T-cell (primary cell): Measurements from ENCODE around the gene BTRC. TPM values are rescaled to one million over a fixed set of nuclear protein-coding genes. Genes with fewer than 3 reads are reported as not detected.

Source experiments
- ATAC-seq, 4 experiments: fragments of 200-7000 bp in 3 of 4; fragments of 150-1000 bp in 1 of 4; cut with Tn5 transposase; replicated peaks in 1 of 4; 1 replicate in 3 of 4; 2 replicates in 1 of 4; pipeline ENCODE4 v1.10.0; 2021; ENCODE audit warnings: moderate library complexity in 3 of 4, mild to moderate bottlenecking in 2 of 4, moderate number of reproducible peaks in 1 of 4
- CTCF ChIA-PET, 2 donors: fragments of 300-600 bp; sonication (Branson Sonifier 250); formaldehyde crosslinking; loops; one replicate each; lab custom pipeline; 2022; ENCODE audit warnings: antibody characterized with exemption in 2 of 2; lab: Charles Lee
- POLR2A ChIA-PET, 2 donors: fragments of 300-600 bp; sonication (Branson Sonifier 250); formaldehyde crosslinking; loops; one replicate each; lab custom pipeline; 2022; ENCODE audit warnings: antibody characterized with exemption in 2 of 2; lab: Charles Lee
- DNase-seq, 35 experiments: peaks; one replicate each; pipeline versions ENCODE4 v3.0.0 to v3.0.0-alpha.2; 2013 to 2023
- H3K27ac ChIP-seq: one replicate; pipeline ENCODE4 v1.5.1; 2013; ENCODE audit warnings: low read length
- H3K27me3 ChIP-seq, 2 experiments: replicated peaks in 1 of 2; 1 replicate in 1 of 2; 2 replicates in 1 of 2; pipeline versions ENCODE4 v1.6.1 to v1.7.0; 2013; ENCODE audit warnings: low read length in 1 of 2, mixed read lengths in 1 of 2; ENCODE audit not compliant: control insufficient read depth in 2 of 2, insufficient read depth in 2 of 2; ENCODE audit errors: extremely low read depth in 1 of 2
- H3K36me3 ChIP-seq, 2 donors: 1 replicate in 1 of 2; 2 replicates in 1 of 2; pipeline versions ENCODE4 v1.6.1 to v1.7.0; 2013; ENCODE audit warnings: low read length in 1 of 2; ENCODE audit not compliant: control insufficient read depth in 2 of 2, insufficient read depth in 1 of 2; ENCODE audit errors: extremely low read depth in 1 of 2
- H3K4me1 ChIP-seq, 2 experiments: 1 replicate in 1 of 2; 2 replicates in 1 of 2; pipeline versions ENCODE4 v1.6.1 to v1.7.0; 2013; ENCODE audit warnings: low read length in 2 of 2, mixed read lengths in 1 of 2; ENCODE audit not compliant: insufficient read depth in 2 of 2, control insufficient read depth in 1 of 2; ENCODE audit errors: extremely low read depth in 1 of 2
- H3K4me3 ChIP-seq, 2 donors: 1 replicate in 1 of 2; 2 replicates in 1 of 2; pipeline versions ENCODE4 v1.5.1 to v1.7.0; 2013; ENCODE audit warnings: mild to moderate bottlenecking in 2 of 2, low read length in 1 of 2, moderate library complexity in 1 of 2; ENCODE audit not compliant: control insufficient read depth in 1 of 2; ENCODE audit errors: extremely low read depth in 1 of 2
- H3K9me3 ChIP-seq: 2 replicates; pipeline ENCODE4 v1.7.0; 2013
- H3K27ac Mint-ChIP-seq, 2 donors: one replicate each; pipeline ENCODE4 v1.8.0; 2020 to 2021; ENCODE audit warnings: mild to moderate bottlenecking in 2 of 2, mixed read lengths in 2 of 2
- H3K27me3 Mint-ChIP-seq, 2 donors: one replicate each; pipeline ENCODE4 v1.8.0; 2021 to 2022; ENCODE audit warnings: mixed read lengths in 2 of 2
- H3K36me3 Mint-ChIP-seq: one replicate; pipeline ENCODE4 v1.8.0; 2021; ENCODE audit warnings: mixed read lengths
- H3K4me1 Mint-ChIP-seq, 3 donors: one replicate each; pipeline ENCODE4 v1.8.0; 2020 to 2022; ENCODE audit warnings: mixed read lengths in 3 of 3, mild to moderate bottlenecking in 1 of 3
- H3K4me3 Mint-ChIP-seq, 3 donors: one replicate each; pipeline ENCODE4 v1.8.0; 2020 to 2022; ENCODE audit warnings: mild to moderate bottlenecking in 3 of 3, mixed read lengths in 3 of 3, moderate library complexity in 3 of 3
- H3K9me3 Mint-ChIP-seq, 3 donors: one replicate each; pipeline ENCODE4 v1.8.0; 2020 to 2022; ENCODE audit warnings: mixed read lengths in 3 of 3
- WGBS: methylation state at CpG from one replicate; pipeline ENCODE4 v1.1.5; 2013; ENCODE audit warnings: missing lambda C conversion rate; ENCODE audit not compliant: insufficient coverage; 5-methylcytosine and 5-hydroxymethylcytosine counted together
- total RNA-seq, 35 experiments: library from RNA in 6 of 35; stranded (reverse) in 6 of 35; fragments of 120-200 nt in 1 of 35; gene quantifications; one replicate each; pipeline versions ENCODE4 v1.2.1 to v1.2.4 and lab custom pipeline; 2013 to 2026

The BTRC gene
- total RNA-seq, 5 donors from 2014 or later (not counting 1 experiment from before 2014, with no cell fraction given) = 15.7 to 23.2 (median 17.3) TPM

DNA sequence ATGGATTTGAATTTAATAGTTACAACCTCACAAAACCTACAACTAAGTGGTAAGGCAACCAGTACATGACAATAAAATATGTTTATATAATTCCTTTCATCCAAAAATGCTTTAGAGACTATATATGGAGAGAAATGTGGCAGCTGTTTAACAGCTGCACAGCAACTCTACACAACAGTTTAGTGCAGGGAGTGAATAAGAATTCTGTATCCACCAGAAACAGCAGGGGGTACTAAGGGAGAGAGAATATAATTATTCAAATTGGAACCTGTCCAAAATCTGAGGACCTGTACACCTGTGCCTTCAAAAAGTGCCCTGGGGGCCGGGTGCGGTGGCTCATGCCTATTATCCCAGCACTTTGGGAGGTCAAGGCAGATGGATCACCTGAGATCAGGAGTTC, 184.5 kb downstream of the BTRC start:
- Histone ChIP-seq H3K9me3 (no peaks in the 10 kb centered on the region), H3K4me1 (no peaks in the 10 kb centered on the region), H3K36me3 (peaks cover 7 to 29% of the 10 kb centered on the region in 2 donors), H3K4me3 (no peak overlapping the region), H3K27me3 (no peaks in the 10 kb centered on the region), H3K27ac (no peak overlapping the region)
- no peaks in the 10 kb centered on the region for H3K9me3 Mint-ChIP-seq
- H3K27ac Mint-ChIP-seq = no peak overlapping the region
- peaks cover 31% of the 10 kb centered on the region for H3K36me3 Mint-ChIP-seq
- ChIA-PET CTCF (interaction anchor here (0.6 to 1.2 kb wide), 2 partner anchors 16 to 33 kb away, joined by 3 to 4 read pairs; no protein-coding TSS in a partner anchor), POLR2A (no interaction called here)
- 96% methylated on average over 2 of the region's 2 CpGs for WGBS
- no peaks in the 10 kb centered on the region for H3K27me3 Mint-ChIP-seq
- DNase-seq (no peak), ATAC-seq (no peak)
- no peak overlapping the region for H3K4me3 Mint-ChIP-seq
- H3K4me1 Mint-ChIP-seq = no peaks in the 10 kb centered on the region

- Mint-ChIP-seq H3K4me1 (no peaks in the 10 kb centered on the region), H3K4me3 (no peak overlapping the region), H3K9me3 (no peaks in the 10 kb centered on the region), H3K27me3 (no peaks in the 10 kb centered on the region), H3K27ac (no peak overlapping the region), H3K36me3 (peaks cover 30% of the 10 kb centered on the region)
- Histone ChIP-seq H3K4me3 (no peak overlapping the region), H3K36me3 (peaks cover 5 to 8% of the 10 kb centered on the region in 2 donors), H3K4me1 (no peaks in the 10 kb centered on the region), H3K27me3 (no peaks in the 10 kb centered on the region), H3K27ac (no peak overlapping the region), H3K9me3 (no peaks in the 10 kb centered on the region)
- CTCF ChIA-PET = interaction anchor here (0.6 to 1.0 kb wide), 2 partner anchors 8 to 10 kb away, joined by 3 to 4 read pairs; no protein-coding TSS in a partner anchor
- POLR2A ChIA-PET = no interaction called here
- no peak for DNase-seq
- ATAC-seq = no peak
These were observed 191.9 kb downstream of the BTRC start for GRCh38 chr10:101545898-101546297.

DNA sequence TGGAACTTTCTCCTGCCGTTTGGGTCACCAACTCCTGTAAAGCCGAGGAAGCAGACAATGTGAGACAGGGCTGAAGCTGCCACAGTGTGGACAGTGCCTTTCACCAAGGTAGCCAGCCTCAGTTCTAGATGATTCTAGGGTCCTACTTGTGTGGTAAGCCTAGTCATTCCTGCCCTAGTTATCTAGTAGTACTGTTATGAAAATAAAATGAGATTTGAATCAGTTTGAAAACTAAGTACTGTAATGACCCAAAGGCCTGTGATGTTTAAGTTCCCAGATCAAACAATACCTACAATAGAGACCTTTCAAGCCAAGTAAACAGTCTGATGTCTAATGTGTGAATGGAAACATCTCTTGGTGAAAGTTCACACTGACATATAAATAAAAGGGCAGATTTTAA, 197.0 kb downstream of the BTRC start:
- POLR2A ChIA-PET = no interaction called here
- no peak overlapping the region for H3K27ac Mint-ChIP-seq
- no peaks in the 10 kb centered on the region for H3K9me3 Mint-ChIP-seq
- peaks cover 5 to 17% of the 10 kb centered on the region in 2 donors for H3K36me3 ChIP-seq
- H3K4me1 Mint-ChIP-seq = no peaks in the 10 kb centered on the region
- CTCF ChIA-PET = no interaction called here
- no peak for DNase-seq
- H3K27me3 Mint-ChIP-seq = no peaks in the 10 kb centered on the region
- no peaks in the 10 kb centered on the region for H3K4me1 ChIP-seq
- no peaks in the 10 kb centered on the region for H3K9me3 ChIP-seq
- H3K27ac ChIP-seq = no peak overlapping the region
- WGBS = 67% methylated on average over 1 of the region's 2 CpGs
- no peak for ATAC-seq
- no peak overlapping the region for H3K4me3 ChIP-seq
- no peaks in the 10 kb centered on the region for H3K27me3 ChIP-seq
- no peak overlapping the region for H3K4me3 Mint-ChIP-seq
- H3K36me3 Mint-ChIP-seq = peaks cover 52% of the 10 kb centered on the region

DNA sequence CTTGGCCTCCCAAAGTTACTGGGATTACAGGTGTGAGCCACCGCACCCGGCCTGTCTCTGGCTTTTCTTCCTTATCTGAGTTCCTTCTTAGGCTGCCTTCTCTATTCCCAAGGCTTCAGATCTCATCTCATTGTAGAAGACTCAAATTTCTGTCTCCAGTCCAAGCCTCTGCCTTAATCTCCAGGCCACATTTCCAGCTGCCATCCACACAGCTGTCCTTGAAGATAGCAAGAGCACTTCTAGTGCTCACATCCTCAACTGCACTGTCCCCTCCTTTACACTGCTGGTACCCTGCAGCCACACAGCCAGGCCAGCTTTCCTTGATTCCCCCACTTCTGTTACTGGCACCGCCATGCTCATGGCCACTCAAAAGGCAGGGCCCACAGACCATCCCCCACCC, 198.5 kb downstream of the BTRC start:
- Histone ChIP-seq H3K27ac (no peak overlapping the region), H3K27me3 (no peaks in the 10 kb centered on the region), H3K36me3 (peaks cover 4 to 17% of the 10 kb centered on the region in 2 donors), H3K4me3 (no peak overlapping the region), H3K4me1 (no peaks in the 10 kb centered on the region), H3K9me3 (no peaks in the 10 kb centered on the region)
- DNase-seq (no peak), ATAC-seq (no peak)
- ChIA-PET CTCF (no interaction called here), POLR2A (no interaction called here)
- 100% methylated on average over 3 of the region's 3 CpGs for WGBS
- no peak overlapping the region for H3K4me3 Mint-ChIP-seq
- no peaks in the 10 kb centered on the region for H3K27me3 Mint-ChIP-seq
- peaks cover 3 to 5% (median 5%) of the 10 kb centered on the region in 3 donors for H3K4me1 Mint-ChIP-seq
- no peaks in the 10 kb centered on the region for H3K9me3 Mint-ChIP-seq
- H3K36me3 Mint-ChIP-seq = peaks cover 46% of the 10 kb centered on the region
- H3K27ac Mint-ChIP-seq = no peak overlapping the region

DNA sequence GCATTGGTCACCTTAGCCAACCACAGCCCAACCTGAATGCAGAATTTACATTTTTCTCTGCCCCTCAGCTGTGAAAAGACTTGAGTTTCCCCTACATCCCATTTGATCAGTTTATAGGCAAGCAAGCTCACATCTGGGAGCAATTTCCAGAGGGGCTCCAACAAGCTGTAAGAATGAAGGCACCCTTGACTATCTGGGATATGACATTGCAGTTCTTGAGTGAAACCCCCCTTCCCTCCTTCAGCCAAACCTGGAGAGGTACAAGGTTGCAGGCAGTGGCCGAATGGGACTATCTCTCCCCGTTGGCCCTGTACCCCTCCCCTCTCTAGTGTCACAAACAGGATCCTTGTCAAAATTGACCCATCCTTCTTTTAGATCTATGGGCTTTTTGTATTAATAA, 203.6 kb downstream of the BTRC start:
- H3K4me3 Mint-ChIP-seq = no peak overlapping the region
- Histone ChIP-seq H3K4me1 (peaks cover 0 to 15% of the 10 kb centered on the region in 2 experiments), H3K27ac (no peak overlapping the region), H3K27me3 (peaks cover 0 to 13% of the 10 kb centered on the region in 2 experiments), H3K9me3 (no peaks in the 10 kb centered on the region), H3K4me3 (no peak overlapping the region), H3K36me3 (peaks cover 4 to 6% of the 10 kb centered on the region in 2 donors)
- 80% methylated on average over 1 of the region's 2 CpGs for WGBS
- DNase-seq (no peak), ATAC-seq (no peak)
- ChIA-PET POLR2A (no interaction called here), CTCF (interaction anchor here (0.6 kb wide), 2 partner anchors 41 to 1157 kb away, joined by 3 to 5 read pairs; no protein-coding TSS in a partner anchor)
- no peaks in the 10 kb centered on the region for H3K9me3 Mint-ChIP-seq
- H3K27me3 Mint-ChIP-seq = peaks cover 0 to 4% of the 10 kb centered on the region in 2 donors
- peak overlapping the region in 1 of 2 donors; percentile 39 for H3K27ac Mint-ChIP-seq
- peaks cover 21 to 29% (median 28%) of the 10 kb centered on the region in 3 donors for H3K4me1 Mint-ChIP-seq
- H3K36me3 Mint-ChIP-seq = peaks cover 26% of the 10 kb centered on the region

DNA sequence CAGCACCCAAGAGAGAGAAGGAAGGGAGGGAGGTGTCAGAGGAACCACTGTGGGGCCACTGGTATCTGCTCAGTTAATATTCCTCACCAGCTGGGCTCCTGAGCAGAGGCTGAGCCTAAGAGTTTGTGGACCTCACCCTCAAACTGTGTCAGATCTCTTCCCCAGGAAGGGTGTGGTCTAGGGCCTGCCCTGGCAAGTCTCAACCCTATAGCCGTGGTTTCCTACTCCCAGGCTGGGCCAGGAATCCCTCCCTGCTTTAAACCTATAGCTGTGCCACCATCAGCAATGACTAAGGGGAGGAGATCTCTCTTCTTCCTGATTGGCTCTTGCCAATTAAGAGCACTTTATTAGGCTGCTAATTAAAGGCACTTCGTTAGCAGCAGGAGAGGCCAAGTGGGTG, 204.2 kb downstream of the BTRC start:
- Histone ChIP-seq H3K4me1 (peaks cover 0 to 15% of the 10 kb centered on the region in 2 experiments), H3K4me3 (no peak overlapping the region), H3K27me3 (peaks cover 0 to 19% of the 10 kb centered on the region in 2 experiments), H3K9me3 (no peaks in the 10 kb centered on the region), H3K36me3 (peaks cover 4 to 6% of the 10 kb centered on the region in 2 donors), H3K27ac (no peak overlapping the region)
- ChIA-PET POLR2A (no interaction called here), CTCF (no interaction called here)
- H3K9me3 Mint-ChIP-seq = no peaks in the 10 kb centered on the region
- H3K4me3 Mint-ChIP-seq = no peak overlapping the region
- peaks cover 0 to 7% of the 10 kb centered on the region in 2 donors for H3K27me3 Mint-ChIP-seq
- H3K27ac Mint-ChIP-seq = peak overlapping the region in 1 of 2 donors; percentile 61
- 78% methylated on average over 1 of the region's 2 CpGs for WGBS
- ATAC-seq (peak; percentile 50 to 80 (median 67)), DNase-seq (no peak)
- H3K4me1 Mint-ChIP-seq = peaks cover 21 to 29% (median 28%) of the 10 kb centered on the region in 3 donors
- peaks cover 20% of the 10 kb centered on the region for H3K36me3 Mint-ChIP-seq
